ENCODE data around the gene RNF169.

RNF169 gene

GRCh38 chr11:74773476-74773875 is 24.8 kb downstream of the RNF169 start:
- Histone ChIP-seq H3K4me3 (ENCODE audit: low read depth, low read length) (no peak overlapping the region), H3K36me3 (peaks cover 5% of the 10 kb centered on the region; the same call in 1 of the 2 replicates), H3K27ac (no peak overlapping the region), H3K9me3 (ENCODE audit: severe bottlenecking) (no peaks in the 10 kb centered on the region), H3K27me3 (ENCODE audit: insufficient read depth, low read depth, severe bottlenecking) (no peaks in the 10 kb centered on the region)
- no peak for DNase-seq
- TF ChIP-seq CTCF (IDR thresholded peaks at IDR 0.05; ENCODE audit: low read depth, low read length), result no peak

- Histone ChIP-seq H3K27ac (no peak overlapping the region), H3K9me3 (ENCODE audit: severe bottlenecking) (no peaks in the 10 kb centered on the region), H3K36me3 (peaks cover 5% of the 10 kb centered on the region; the same call in 1 of the 2 replicates), H3K27me3 (ENCODE audit: insufficient read depth, low read depth, severe bottlenecking) (no peaks in the 10 kb centered on the region), H3K4me3 (ENCODE audit: low read depth, low read length) (no peak overlapping the region)
- no peak for DNase-seq
- no peak for TF ChIP-seq CTCF (IDR thresholded peaks at IDR 0.05; ENCODE audit: low read depth, low read length)
Observed at GRCh38 chr11:74775762-74776161, 27.1 kb downstream of the RNF169 start.

- DNase-seq, result no peak
- H3K27ac ChIP-seq, result no peak overlapping the region
- no peak for TF ChIP-seq CTCF (IDR thresholded peaks at IDR 0.05; ENCODE audit: low read depth, low read length)
- H3K9me3 ChIP-seq (ENCODE audit: severe bottlenecking), result no peaks in the 10 kb centered on the region
- no peaks in the 10 kb centered on the region for H3K27me3 ChIP-seq (ENCODE audit: insufficient read depth, low read depth, severe bottlenecking)
- H3K4me3 ChIP-seq (ENCODE audit: low read depth, low read length), result no peak overlapping the region
- H3K36me3 ChIP-seq, result peaks cover 5% of the 10 kb centered on the region; the same call in 1 of the 2 replicates
Observed at GRCh38 chr11:74776546-74776945, 27.9 kb downstream of the RNF169 start.

- no peak for TF ChIP-seq CTCF (IDR thresholded peaks at IDR 0.05; ENCODE audit: low read depth, low read length)
- Histone ChIP-seq H3K4me3 (ENCODE audit: low read depth, low read length) (no peak overlapping the region), H3K9me3 (ENCODE audit: severe bottlenecking) (no peaks in the 10 kb centered on the region), H3K27me3 (ENCODE audit: insufficient read depth, low read depth, severe bottlenecking) (no peaks in the 10 kb centered on the region), H3K36me3 (peaks cover 5% of the 10 kb centered on the region; the same call in 1 of the 2 replicates), H3K27ac (no peak overlapping the region)
- DNase-seq, result no peak
Observed at GRCh38 chr11:74777038-74777437, 28.4 kb downstream of the RNF169 start.

- Histone ChIP-seq H3K9me3 (ENCODE audit: severe bottlenecking) (no peaks in the 10 kb centered on the region), H3K36me3 (peaks cover 5% of the 10 kb centered on the region; the same call in 1 of the 2 replicates), H3K4me3 (ENCODE audit: low read depth, low read length) (no peak overlapping the region), H3K27ac (no peak overlapping the region), H3K27me3 (ENCODE audit: insufficient read depth, low read depth, severe bottlenecking) (no peaks in the 10 kb centered on the region)
- TF ChIP-seq CTCF (IDR thresholded peaks at IDR 0.05; ENCODE audit: low read depth, low read length), result no peak
- peak; percentile 28 for DNase-seq
Observed at GRCh38 chr11:74777877-74778276, 29.2 kb downstream of the RNF169 start.

- Histone ChIP-seq H3K27ac (no peak overlapping the region), H3K4me3 (ENCODE audit: low read depth, low read length) (no peak overlapping the region), H3K36me3 (peaks cover 5% of the 10 kb centered on the region; the same call in 1 of the 2 replicates), H3K27me3 (ENCODE audit: insufficient read depth, low read depth, severe bottlenecking) (no peaks in the 10 kb centered on the region), H3K9me3 (ENCODE audit: severe bottlenecking) (no peaks in the 10 kb centered on the region)
- TF ChIP-seq CTCF (IDR thresholded peaks at IDR 0.05; ENCODE audit: low read depth, low read length), result no peak
- no peak for DNase-seq
Observed at GRCh38 chr11:74778581-74778980, 29.9 kb downstream of the RNF169 start.

Measured in WERI-Rb-1 (cell line).